ENCODE results near the gene NPHP4. TPM values are rescaled to one million over a fixed set of nuclear protein-coding genes. Genes with fewer than 3 reads are reported as not detected.

The NPHP4 gene
- total RNA-seq, 1 donor from 2014 or later: 19.5 TPM

DNA sequence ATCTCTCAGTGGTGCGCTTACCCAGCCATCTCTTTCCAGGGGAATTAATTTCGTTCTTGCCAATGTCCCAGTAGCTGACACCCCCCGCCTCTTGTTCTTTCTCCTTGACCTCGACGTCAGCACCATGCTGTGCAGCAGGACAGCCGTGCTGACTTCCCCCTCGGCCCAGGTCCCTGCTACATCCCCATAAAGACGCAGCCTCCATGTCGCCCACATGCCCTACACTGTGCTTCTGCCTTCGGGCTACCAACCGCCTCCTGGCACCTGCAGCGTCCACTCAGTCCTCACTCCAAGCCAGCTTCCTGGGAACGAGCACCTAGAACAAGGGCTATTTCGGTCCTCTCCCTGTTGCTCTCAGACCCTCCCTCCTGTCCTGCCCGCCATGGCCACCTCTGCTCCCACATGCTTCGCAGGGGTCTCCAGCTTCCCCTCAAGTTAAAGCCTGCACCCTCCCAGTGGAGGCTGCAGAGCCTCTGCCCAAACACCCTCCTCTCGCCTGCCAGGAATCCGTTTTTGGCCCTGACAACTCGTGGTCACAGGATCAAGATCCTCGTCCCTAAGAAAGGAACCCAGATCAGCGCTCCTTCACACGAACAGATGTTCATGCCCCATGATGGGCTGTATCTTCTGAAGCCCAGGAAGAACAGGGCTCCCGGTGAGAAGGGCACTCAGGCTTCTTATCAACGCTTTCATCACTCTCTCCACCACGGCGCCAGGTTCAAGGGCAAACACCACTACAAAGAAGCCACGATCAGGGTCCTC, 109.7 kb downstream of the NPHP4 start:
- intact Hi-C loops (cut with micrococcal nuclease): no loop called here

DNA sequence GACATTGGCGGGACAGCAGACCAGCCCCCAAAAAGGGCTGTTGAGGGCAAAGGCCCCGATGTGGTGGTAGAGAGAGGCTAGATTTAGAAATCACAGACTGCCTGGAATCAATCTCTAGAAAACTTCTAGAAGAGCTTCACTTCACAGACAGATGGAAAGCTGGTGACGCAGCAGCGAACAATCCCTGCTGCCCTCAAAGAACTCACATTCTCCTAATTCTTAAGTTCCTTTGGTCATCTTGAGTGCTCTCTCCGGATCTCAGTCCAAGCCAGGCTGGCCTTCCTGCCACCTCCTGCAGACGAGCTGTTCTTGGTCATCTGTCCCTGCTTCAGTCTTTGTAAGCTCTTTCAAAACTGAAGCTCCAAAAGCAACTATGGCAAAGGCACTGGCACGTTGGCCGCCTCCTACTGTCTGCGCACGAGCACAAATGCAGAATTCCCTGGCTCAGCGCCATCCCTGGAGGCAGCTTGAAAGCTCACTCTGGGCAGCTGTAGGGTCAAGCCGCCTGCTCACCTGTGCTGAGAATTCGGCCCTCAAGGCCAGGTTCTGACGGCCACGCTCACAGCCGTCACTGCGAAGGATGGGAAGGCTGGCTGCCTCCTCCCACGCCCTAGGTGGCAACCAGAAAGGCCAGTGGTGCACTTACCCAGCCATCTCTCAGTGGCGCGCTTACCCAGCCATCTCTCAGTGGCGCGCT, 110.6 kb downstream of the NPHP4 start:
- intact Hi-C loops (cut with micrococcal nuclease): no loop called here

DNA sequence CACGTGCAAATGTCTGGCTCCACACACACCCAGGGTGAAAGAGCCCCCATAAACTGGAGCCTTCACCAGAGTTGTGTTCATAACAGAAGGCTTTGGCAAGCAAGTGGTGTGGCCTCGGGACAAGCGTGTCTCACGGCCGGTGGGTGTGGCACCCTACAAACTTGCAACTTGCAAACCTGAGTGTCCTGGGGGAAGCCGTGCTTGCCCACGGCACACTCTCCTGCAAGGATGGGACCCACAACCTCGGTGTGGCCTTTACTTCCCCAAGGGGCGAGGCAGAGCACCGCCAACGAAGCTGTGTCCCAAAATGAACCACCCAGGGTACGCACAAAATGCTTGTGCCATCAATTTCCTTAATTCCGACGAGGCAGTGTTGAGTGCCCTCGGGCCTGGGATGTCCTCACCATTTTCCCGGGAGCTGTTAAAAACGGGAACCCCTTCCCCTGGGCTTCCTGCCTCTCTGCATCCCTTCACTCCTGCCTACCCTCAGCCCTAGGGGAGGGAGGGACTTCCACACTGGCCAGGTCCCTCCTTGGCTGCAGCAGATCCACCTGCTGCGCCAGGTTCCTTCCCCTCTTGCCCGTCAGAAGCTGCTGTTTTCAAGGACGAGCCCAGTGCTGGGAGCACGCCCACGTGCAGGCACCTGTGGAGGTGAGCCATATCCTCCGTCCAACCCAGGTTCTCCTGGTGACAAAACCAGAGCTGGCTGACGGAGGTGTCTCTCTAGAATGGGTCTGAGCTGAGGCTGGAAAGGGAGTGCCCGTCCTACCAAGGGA, 111.4 kb downstream of the NPHP4 start:
- intact Hi-C loops (cut with micrococcal nuclease): no loop called here

DNA sequence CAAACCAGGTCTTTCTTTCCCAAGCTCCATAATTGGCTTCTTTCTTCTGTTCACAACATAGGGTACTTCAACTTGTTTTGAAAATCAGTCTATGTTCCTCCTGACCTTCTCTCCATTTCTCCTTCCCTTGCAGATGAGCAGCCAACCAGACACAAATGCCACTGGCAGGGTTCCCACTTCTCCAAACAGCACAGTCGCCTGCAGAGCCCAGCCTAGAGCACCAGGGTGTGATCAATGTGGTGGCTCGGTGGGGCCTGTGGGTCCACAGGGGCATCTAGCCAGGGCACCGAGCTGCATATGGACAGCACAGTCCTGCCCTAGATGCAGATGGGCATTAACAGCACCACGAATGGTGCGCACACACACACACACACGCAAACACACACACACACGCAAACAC, 112.8 kb downstream of the NPHP4 start:
- intact Hi-C loops (cut with micrococcal nuclease): no loop called here

DNA sequence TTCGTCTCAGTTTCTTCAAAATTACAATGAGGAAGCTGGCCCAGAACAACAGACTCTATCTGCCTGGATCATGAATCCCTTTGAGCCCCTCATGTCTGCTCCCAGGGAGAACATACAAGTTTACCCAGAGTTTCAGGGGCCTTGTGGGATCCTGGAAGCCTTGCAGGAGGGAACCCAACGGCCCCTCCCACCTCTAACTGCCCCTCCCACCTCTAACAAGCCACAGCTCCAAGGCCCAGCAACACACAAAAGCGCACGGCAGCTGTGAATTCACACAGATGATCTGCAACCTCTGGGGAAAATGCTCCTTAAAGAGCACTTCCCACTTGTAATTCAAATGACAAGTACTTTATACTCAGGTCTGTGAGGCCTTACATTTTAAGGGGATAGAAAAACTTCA, 113.3 kb downstream of the NPHP4 start:
- intact Hi-C loops (cut with micrococcal nuclease): no loop called here

DNA sequence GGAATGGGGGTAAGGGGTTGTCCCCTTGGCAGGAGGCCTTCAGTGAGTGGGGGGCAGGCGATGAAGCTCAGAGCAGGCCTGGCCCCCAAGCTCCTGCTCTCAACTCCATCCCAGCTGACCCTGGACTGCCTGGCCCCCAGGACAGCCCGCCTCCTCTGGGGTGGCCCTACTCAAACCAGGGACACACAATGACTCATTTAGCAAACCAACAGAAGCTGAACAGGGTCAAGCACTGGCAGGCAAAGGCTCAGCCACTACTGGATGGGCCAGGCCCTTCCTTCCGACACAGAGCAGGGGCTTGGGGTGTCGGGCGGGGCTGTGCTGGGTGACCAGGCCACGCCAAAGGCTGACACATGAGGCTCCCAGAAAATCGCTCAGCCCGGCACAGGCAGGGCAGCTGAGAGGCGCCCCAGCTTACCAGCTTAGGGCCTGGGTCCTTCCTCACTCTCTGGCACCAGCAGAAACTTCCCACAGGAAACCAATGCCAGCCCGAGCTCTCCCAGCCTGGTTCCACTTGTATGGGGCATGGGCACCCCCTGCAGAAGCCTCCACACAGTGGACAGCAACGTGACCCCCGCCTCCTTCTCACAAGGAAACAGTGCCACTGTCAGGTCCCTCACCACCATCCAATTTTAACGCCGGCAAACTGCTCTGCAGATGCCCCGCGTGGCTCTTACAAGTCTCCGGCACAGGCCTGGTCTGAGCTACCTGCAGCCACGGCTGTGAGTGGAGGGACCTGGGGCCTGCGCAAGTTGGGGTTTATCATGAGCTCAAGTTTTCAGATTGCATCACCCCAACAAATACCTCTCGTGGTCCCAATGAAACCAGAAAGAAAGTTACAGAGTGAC, 114.3 kb downstream of the NPHP4 start:
- intact Hi-C loops (cut with micrococcal nuclease): no loop called here

DNA sequence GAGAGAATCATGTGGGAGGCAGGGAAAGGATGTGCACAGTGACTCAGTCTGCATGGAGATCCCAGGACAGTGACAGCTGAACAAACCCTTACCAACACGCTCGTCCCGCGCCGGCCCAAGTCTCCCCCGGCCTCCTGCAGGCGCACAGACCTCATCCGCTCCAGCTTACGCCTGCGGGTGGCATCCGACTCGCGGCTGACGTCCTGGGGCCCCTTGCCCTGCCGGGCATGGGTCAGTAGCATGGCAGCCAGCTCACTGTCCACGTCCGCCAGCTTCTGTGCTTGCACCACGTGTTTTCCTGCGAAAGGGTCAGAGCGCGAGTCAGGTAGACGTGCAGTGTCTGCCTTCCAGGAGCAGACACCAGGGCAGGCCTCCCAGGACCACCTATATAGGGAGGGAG, 115.2 kb downstream of the NPHP4 start:
- intact Hi-C loops (cut with micrococcal nuclease): no loop called here

DNA sequence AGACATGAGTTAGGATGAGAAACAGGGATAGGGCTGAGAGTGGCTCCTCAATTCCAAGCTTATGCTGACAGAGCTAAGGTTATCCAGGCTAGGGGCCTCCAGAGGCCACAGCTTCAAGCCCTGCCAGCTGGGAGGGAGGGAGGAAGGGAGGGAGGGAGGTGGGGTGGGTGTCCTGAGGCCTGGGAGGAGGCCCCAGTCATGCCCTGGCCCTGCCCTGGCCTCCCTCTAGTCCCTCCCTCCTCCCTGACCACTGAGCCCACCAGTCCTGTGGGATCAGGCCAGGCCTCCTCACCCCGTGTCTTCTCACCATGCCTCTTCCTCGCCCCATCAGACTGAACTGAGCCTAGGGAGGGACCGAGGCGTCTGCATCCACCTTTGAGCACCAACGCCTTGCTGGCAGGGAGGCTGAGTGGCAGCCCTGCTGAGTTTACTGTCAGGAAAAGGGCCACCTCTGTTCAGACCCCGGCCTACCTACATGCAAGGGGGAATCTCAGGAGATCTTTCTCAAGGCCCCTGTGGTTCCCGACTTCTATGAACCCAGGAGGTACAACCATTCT, 116.1 kb downstream of the NPHP4 start:
- intact Hi-C loops (cut with micrococcal nuclease): no loop called here

DNA sequence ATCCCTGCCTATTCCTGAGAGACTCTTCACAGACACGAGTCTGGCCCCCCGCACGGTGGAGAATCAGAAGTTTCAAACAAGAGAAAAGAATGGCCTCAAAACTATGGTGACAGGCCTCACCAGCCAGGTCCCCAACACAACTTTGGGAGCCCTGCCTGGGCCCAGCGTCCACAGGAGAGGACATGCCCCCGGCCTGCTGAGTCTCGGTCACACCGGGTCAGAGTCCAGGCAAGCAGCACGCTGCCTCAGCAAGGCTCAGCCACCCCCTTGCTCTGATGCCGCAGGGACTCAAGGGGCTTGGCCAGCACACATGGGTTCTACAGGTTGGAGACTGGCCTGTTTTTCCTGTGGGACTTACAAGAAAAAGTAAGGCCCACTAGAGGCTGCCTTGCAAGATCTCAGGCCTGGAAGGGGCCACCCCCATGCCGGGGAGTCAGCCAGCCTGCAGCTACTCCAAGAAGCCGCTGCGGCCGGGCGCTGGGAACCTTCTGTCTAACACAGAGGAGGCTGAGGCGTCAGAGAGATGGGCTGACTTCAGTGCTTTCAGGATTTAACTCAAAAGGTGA, 116.8 kb downstream of the NPHP4 start:
- intact Hi-C loops (cut with micrococcal nuclease): no loop called here

DNA sequence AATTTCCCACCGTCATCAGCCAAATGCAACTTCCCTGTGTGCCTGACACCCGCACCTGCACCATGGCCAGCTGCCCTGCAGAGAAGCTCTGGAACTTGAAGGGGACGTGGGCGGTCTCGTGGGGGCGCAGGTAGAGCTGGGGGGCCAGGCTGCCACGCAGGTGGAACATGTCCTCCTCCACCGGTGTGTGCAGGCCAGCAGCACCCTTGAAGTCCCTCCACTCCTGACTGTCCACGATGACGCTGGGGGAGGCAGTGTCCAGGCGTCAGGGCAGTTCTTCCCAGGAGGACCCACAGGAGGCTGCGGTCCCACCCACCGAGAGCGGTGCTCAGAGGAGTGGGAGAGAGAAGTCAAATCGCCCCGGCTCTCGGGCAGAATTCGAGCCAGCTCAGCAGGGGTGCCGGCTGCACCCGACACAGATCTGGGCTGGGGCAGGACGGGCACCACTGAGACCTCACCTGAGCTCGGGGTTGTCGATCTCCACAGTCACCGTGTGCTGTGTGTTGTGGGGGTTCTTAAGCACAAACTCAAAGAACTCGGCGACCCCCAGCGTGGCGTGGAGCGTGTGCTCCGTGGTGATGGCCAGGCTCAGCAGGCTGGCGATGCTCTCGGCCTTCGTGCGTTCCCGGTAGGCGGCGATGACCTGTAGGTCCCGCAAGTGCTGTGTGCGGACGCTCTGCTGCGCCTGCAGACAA, 117.7 kb downstream of the NPHP4 start:
- intact Hi-C loops (cut with micrococcal nuclease): no loop called here

DNA sequence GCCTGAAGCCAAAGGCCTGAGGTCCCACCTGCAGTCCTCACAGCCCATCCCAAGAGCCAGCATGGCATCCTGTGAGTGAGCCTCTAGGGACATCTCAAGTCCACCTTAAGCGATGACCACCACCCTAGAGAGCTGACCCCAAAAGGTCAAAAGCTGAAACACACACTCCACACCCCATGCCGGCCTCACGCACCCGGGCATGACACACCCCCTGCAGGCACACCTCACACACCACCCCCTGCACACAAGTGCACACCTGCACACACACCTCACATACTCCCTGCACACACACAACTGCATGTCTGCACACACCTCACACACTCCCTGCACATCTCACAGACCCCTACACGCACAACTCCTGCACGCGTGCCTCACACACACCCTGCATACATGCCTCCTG, 118.7 kb downstream of the NPHP4 start:
- intact Hi-C loops (cut with micrococcal nuclease): no loop called here

DNA sequence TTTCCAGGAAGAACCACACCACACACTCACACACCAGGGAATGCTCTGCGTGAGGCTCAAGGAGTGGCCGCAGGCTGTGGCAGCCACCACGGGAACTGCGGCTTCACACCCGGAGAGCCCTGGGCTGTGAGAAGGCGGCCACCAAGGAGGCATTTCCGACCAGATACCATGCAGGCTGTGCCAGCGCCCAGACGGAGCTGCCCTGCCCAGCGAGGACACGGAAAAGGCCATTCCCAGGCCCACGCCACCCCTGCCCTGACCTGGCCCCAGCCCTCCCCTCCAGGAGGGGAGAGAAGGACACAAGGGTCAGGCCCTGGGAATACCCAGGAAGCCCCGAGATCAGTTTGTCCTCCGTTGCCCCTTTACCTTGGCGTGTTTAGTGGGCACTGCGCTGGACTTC, 119.3 kb downstream of the NPHP4 start:
- intact Hi-C loops (cut with micrococcal nuclease): no loop called here

DNA sequence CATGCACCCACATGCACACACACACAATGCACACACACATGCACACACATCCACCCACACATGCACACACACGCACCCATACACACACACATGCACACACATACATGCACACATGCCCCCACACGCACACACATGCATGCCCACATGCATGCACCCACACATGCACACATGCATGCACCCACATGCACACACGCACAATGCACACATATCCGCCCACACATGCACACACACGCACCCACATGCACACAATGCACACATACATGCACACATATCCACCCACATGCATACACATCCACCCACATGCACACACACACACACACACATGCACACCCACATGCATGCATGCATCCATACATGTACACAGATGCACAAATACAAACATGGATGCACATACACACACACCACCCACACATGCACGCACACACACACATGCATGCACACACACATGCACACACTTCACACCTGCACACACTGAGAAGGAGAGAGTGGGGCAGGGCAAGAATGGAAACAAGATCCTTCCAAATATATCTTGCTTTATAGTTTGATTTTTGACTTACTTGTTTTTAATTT, 123.2 kb downstream of the NPHP4 start:
- intact Hi-C loops (cut with micrococcal nuclease): no loop called here

DNA sequence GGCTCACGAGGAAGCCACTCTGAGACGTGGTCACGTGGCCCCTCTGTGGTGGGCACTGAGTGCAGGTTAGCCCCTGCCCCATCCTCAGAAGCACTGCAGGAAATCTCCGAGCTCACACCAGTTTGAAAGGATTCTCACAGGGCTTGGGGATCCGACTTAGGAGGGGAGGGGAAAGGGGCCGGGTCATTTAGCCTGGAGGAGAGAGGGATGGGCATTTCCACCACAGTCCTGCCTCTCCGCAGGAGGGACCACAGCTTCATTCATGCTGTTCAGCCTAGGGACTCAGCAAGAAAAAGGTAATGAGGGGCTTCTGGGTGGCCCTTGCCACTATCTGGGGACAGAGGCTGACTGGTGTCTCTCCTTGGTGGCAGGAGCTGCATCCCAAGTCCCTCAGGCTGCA, 126.5 kb downstream of the NPHP4 start:
- intact Hi-C loops (cut with micrococcal nuclease): no loop called here

DNA sequence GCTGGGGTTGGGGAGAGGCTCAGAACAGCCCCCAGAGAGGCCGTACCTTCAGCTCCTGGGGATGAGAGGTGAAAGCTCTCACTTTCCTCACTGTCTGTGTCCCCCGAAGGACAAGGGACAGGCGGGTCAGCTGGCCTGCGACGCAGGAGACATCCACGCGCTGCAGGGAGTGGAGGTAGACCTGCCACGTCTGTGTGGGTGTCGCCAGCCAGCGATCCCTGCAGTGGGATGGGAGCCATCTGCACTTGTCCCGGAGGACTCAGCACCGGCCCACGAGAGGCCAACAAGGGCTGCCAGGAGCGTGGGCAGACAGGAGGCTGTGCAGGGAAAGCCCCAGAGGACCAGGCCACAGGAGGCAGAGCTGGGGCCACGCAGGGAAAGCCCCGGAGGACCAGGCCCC, 127.2 kb downstream of the NPHP4 start:
- intact Hi-C loops (cut with micrococcal nuclease): no loop called here

DNA sequence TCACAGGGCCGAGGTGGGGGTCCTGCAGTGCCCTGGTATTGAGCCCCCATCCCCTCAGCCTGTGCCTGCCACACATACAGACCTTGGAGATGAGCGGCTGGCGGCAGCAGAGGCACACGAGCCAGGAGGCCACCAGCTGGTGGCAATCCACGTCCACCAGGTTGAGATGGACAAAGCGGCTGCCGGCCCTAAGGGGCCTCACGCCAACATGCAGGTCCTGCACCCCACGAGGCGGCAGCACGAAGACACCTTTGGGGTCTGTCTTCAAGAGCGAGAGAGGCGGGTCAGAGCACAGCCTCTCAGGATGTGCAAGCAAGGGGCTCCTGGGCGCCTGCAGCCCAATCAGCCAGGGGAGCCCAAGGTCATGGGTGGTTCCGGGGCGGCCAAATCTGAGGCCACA, 128.0 kb downstream of the NPHP4 start:
- intact Hi-C loops (cut with micrococcal nuclease): no loop called here

DNA sequence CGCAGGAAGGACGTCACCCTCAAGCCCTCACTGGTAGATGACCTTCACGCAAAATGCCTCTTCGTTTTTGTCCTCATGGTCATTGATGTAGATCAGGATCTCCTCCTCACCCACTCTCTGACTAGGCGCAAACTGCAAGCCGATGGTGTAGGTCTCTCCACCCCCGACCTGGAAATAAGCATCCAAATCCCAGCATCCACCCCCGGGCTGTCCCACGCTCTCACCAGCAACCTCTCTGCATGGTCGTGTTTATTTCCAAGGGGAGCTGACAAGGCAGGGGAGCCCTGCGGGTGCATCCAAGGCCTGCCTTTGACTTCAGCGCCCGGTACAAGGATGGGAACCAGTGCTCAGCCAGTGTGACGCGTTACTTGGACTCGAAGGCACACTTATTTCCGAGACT, 129.0 kb downstream of the NPHP4 start:
- intact Hi-C loops (cut with micrococcal nuclease): no loop called here

DNA sequence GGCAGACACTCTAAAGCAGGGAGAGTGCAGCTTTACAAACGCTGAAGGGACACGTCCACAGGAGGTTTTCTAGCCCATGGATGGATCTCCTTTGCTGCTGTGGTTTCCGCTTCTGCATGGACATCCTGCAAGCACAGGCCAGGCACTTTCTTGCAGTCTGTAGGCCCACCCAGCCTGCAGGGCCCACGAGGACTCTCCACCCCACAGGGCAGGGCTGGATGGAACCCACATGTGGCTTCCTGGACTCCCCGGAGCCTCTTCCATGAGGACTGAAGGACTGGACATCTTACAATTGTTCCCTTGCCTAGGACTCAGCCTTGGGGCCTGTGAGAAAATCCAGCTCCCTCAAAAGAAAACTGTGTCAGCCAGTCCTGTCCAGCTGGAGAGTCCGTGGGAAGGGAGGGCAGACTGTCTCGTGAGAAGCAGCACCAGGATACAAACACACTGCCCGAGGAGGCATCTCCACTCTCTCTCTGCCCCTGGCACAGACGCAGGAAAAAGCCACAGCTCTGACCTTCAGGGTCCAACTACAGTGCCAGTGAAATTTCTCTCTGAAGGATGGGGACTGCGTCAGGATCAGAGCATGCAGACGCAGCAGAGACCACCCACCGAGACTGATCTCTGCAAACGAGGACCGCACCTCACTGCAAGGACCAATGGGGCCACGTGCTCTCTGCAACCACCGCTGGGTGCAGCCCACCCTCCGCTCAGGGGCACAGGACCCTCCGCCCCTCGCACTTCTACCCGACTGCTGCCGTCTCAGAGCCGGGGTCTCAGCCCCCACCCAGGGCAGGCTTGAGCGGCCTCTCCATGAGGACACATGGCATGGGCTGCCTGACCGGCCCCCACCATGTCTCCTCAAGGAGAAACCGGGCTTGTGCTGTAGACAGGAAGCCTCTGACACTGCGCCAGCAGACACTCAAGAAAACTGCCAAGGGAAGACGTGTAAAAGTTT, 130.1 kb downstream of the NPHP4 start:
- intact Hi-C loops (cut with micrococcal nuclease): no loop called here

DNA sequence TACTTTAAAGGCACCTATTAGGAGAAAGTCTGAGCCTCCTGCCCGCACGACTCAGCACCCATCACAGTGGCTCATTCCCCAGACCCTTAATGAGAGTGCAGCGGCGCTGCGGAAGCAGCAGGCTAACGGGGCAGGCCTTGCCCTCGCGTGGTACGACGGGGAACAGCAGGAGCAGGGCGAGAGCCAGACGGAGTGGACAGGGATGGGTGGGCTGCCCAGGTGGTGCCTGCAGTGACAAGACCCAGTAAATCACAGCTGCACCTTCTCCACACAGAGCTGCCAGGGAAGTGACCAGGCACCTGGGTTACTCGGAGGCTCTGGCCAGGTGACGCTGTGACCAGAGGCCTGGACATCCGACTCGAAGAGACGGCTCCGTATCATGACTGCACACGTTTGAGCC, 131.9 kb downstream of the NPHP4 start:
- intact Hi-C loops (cut with micrococcal nuclease): no loop called here
